CD4-positive, alpha-beta T cell treated with Interferon gamma for 1 hour (primary cell): Measurements from ENCODE around the gene PROK2.

Source experiments
- DNase-seq: peaks from one replicate; pipeline ENCODE4 v3.0.0-alpha.2; 2020

The PROK2 gene

GRCh38 chr3:71784914-71785531, at the start of gene PROK2:
Gene PROK2 (minus strand): TSS chr3:71785148. CDS start chr3:71785052, 96 bp downstream.
- DNase-seq = no peak

GRCh38 chr3:71831599-71831998, 46.7 kb upstream of the PROK2 start:
- DNase-seq = no peak

GRCh38 chr3:71825551-71826283, 40.8 kb upstream of the PROK2 start:
- no peak for DNase-seq

GRCh38 chr3:71821116-71821515, 36.2 kb upstream of the PROK2 start:
- DNase-seq = no peak

GRCh38 chr3:71817262-71817661, 32.3 kb upstream of the PROK2 start:
- DNase-seq = no peak

- DNase-seq = no peak
Observed at GRCh38 chr3:71816767-71817156, 31.8 kb upstream of the PROK2 start.

- DNase-seq = no peak
Observed at GRCh38 chr3:71815340-71816067, 30.6 kb upstream of the PROK2 start.

GRCh38 chr3:71813704-71814103, 28.8 kb upstream of the PROK2 start:
- no peak for DNase-seq

GRCh38 chr3:71813073-71813472, 28.1 kb upstream of the PROK2 start:
- no peak for DNase-seq

- DNase-seq = no peak
Observed at GRCh38 chr3:71810056-71810455, 25.1 kb upstream of the PROK2 start.

GRCh38 chr3:71809321-71810026, 24.5 kb upstream of the PROK2 start:
- DNase-seq = no peak

- DNase-seq = no peak
Observed at GRCh38 chr3:71806736-71807135, 21.8 kb upstream of the PROK2 start.

- no peak for DNase-seq
Observed at GRCh38 chr3:71805691-71806090, 20.7 kb upstream of the PROK2 start.

GRCh38 chr3:71805199-71805598, 20.3 kb upstream of the PROK2 start:
- DNase-seq = peak; percentile 40

- DNase-seq = no peak
Observed at GRCh38 chr3:71803248-71803647, 18.3 kb upstream of the PROK2 start.

- DNase-seq = no peak
Observed at GRCh38 chr3:71801986-71802385, 17.0 kb upstream of the PROK2 start.

GRCh38 chr3:71800023-71800422, 15.1 kb upstream of the PROK2 start:
- DNase-seq = no peak

GRCh38 chr3:71797455-71797854, 12.5 kb upstream of the PROK2 start:
- DNase-seq = no peak

GRCh38 chr3:71796290-71796689, 11.3 kb upstream of the PROK2 start:
- DNase-seq = no peak

GRCh38 chr3:71791634-71792033, 6.7 kb upstream of the PROK2 start:
- no peak for DNase-seq

GRCh38 chr3:71789922-71790321, 5.0 kb upstream of the PROK2 start:
- no peak for DNase-seq

- DNase-seq = no peak
Observed at GRCh38 chr3:71787851-71788405, 3.0 kb upstream of the PROK2 start.

GRCh38 chr3:71786551-71786950, 1.6 kb upstream of the PROK2 start:
- DNase-seq = no peak
